HepG2 (cell line): ENCODE data around the gene FAM222A. TPM values are rescaled to one million over a fixed set of nuclear protein-coding genes. Genes with fewer than 3 reads are reported as not detected.

ENCODE experiments used
- FIP1L1 ChIP-seq: fragments of 200-400 bp; formaldehyde crosslinking; IDR thresholded peaks from 2 replicates; pipeline ENCODE4 v1.6.1; 2018; ENCODE audit warnings: low read depth, mild to moderate bottlenecking, low read length, moderate library complexity, borderline replicate concordance; ENCODE audit not compliant: insufficient read depth
- IRX3 ChIP-seq: sonication (generic); formaldehyde crosslinking; IDR thresholded peaks from 2 replicates; pipeline ENCODE4 v1.8.1; 2023; ENCODE audit warnings: mild to moderate bottlenecking, low read depth, missing genetic modification reagents, borderline replicate concordance
- MAFG ChIP-seq: sonication (generic); formaldehyde crosslinking; IDR thresholded peaks from 2 replicates; pipeline ENCODE4 v1.5.1; 2020; ENCODE audit warnings: mild to moderate bottlenecking, missing genetic modification reagents
- MED8 ChIP-seq: sonication (generic); formaldehyde crosslinking; IDR thresholded peaks from 2 replicates; pipeline ENCODE4 v1.8.1; 2023; ENCODE audit warnings: mild to moderate bottlenecking, missing genetic modification reagents; ENCODE audit not compliant: insufficient replicate concordance
- MLXIP ChIP-seq: sonication (generic); formaldehyde crosslinking; IDR thresholded peaks from 2 replicates; pipeline ENCODE4 v1.9.0; 2021; ENCODE audit warnings: missing genetic modification reagents, borderline replicate concordance
- NRL ChIP-seq: sonication (generic); formaldehyde crosslinking; IDR thresholded peaks from 2 replicates; pipeline ENCODE4 v1.5.0; 2020; ENCODE audit warnings: missing genetic modification reagents, mild to moderate bottlenecking, moderate library complexity, borderline replicate concordance
- RFXANK ChIP-seq: IDR thresholded peaks from 2 replicates; pipeline ENCODE4 v1.6.1; 2016
- SMARCC2 ChIP-seq: fragments of 450-650 bp; IDR thresholded peaks from 2 replicates; pipeline ENCODE4 v1.6.1; 2017; ENCODE audit warnings: antibody characterized with exemption, mild to moderate bottlenecking
- ZBTB1 ChIP-seq: sonication (generic); formaldehyde crosslinking; IDR thresholded peaks from 2 replicates; pipeline ENCODE4 v1.4.0; 2020; ENCODE audit warnings: missing genetic modification reagents, borderline replicate concordance
- ZFP1 ChIP-seq: IDR thresholded peaks from 2 replicates; pipeline ENCODE4 v1.6.1; 2016
- ZFP91 ChIP-seq: sonication (generic); formaldehyde crosslinking; IDR thresholded peaks from 2 replicates; pipeline ENCODE4 v1.9.0; 2022; ENCODE audit warnings: missing genetic modification reagents, mild to moderate bottlenecking, borderline replicate concordance
- ZNF547 ChIP-seq: sonication (generic); formaldehyde crosslinking; IDR thresholded peaks from 2 replicates; pipeline ENCODE4 v1.5.1; 2020; ENCODE audit warnings: mild to moderate bottlenecking, missing genetic modification reagents
- ZNF672 ChIP-seq: sonication (generic); formaldehyde crosslinking; IDR thresholded peaks from 2 replicates; pipeline ENCODE4 v1.8.1; 2022; ENCODE audit warnings: missing genetic modification reagents
- ZSCAN29 ChIP-seq: sonication (generic); formaldehyde crosslinking; conservative IDR thresholded peaks from 2 replicates; pipeline ENCODE4 v1.4.0; 2020; ENCODE audit warnings: mild to moderate bottlenecking, missing genetic modification reagents
- polyA plus RNA-seq, 8 experiments: library from polyadenylated mRNA; depleted of rRNA in 3 of 8; stranded (reverse) in 7 of 8; unstranded in 1 of 8; fragments of >200 nt; fragmentation: Illumina TruSeq in 4 of 8; extraction: Trizol in 4 of 8; gene quantifications; 2 replicates each; pipeline versions ENCODE4 v1.2.1 to v1.2.3, GENCODE V29; 2011 to 2016; ENCODE audit warnings: low read depth in 4 of 8, missing spikeins in 1 of 8, mixed read lengths in 1 of 8; ENCODE audit not compliant: insufficient read depth in 1 of 8
- total RNA-seq, 5 experiments: library from RNA; depleted of rRNA; stranded (reverse); fragments of >200 nt; fragmentation: Illumina TruSeq; extraction: Trizol; gene quantifications; 2 replicates each; pipeline ENCODE4 v1.2.3, GENCODE V29; 2016; ENCODE audit warnings: low read depth in 1 of 5
- TF ChIP-seq, protein P1 (sequence below): sonication (generic); formaldehyde crosslinking; conservative IDR thresholded peaks from 2 replicates; pipeline ENCODE4 v1.8.0; 2022; ENCODE audit warnings: missing genetic modification reagents
- TF ChIP-seq, protein P2 (sequence below): sonication (generic); formaldehyde crosslinking; IDR thresholded peaks from 2 replicates; pipeline ENCODE4 v1.4.0; 2020; ENCODE audit warnings: mild to moderate bottlenecking, missing genetic modification reagents
- TF ChIP-seq, protein P3 (sequence below): sonication (generic); formaldehyde crosslinking; IDR thresholded peaks from 2 replicates; pipeline ENCODE4 v1.4.0; 2020; ENCODE audit warnings: missing genetic modification reagents, borderline replicate concordance

Gene FAM222A
- total and polyA plus RNA-seq, 2 of the 13 experiments (the other 11 are each of a cell fraction or from before 2014, with no cell fraction given), result 2.7 to 9.6 TPM

- peak; percentile 48; the same call in 1 of the 2 replicates for TF ChIP-seq ZFP91 (CRISPR knock-in tag)
- TF ChIP-seq RFXANK (CRISPR knock-in tag), result no peak
- no peak for TF ChIP-seq FIP1L1
- no peak for TF ChIP-seq MLXIP (CRISPR knock-in tag)
- TF ChIP-seq IRX3, result no peak
- TF ChIP-seq MAFG (CRISPR knock-in tag), result no peak
- TF ChIP-seq NRL (CRISPR knock-in tag), result no peak
- no peak; the same call in 1 of the 2 replicates for TF ChIP-seq ZNF547
- no peak for TF ChIP-seq ZFP1 (CRISPR knock-in tag)
- TF ChIP-seq, protein P1, sequence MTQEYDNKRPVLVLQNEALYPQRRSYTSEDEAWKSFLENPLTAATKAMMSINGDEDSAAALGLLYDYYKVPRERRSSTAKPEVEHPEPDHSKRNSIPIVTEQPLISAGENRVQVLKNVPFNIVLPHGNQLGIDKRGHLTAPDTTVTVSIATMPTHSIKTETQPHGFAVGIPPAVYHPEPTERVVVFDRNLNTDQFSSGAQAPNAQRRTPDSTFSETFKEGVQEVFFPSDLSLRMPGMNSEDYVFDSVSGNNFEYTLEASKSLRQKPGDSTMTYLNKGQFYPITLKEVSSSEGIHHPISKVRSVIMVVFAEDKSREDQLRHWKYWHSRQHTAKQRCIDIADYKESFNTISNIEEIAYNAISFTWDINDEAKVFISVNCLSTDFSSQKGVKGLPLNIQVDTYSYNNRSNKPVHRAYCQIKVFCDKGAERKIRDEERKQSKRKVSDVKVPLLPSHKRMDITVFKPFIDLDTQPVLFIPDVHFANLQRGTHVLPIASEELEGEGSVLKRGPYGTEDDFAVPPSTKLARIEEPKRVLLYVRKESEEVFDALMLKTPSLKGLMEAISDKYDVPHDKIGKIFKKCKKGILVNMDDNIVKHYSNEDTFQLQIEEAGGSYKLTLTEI (CRISPR knock-in tag), result no peak
- TF ChIP-seq ZSCAN29 (CRISPR knock-in tag), result no peak
- no peak for TF ChIP-seq SMARCC2
- TF ChIP-seq ZNF672 (CRISPR knock-in tag), result no peak
- TF ChIP-seq, protein P2, sequence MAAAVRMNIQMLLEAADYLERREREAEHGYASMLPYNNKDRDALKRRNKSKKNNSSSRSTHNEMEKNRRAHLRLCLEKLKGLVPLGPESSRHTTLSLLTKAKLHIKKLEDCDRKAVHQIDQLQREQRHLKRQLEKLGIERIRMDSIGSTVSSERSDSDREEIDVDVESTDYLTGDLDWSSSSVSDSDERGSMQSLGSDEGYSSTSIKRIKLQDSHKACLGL, result no peak
- TF ChIP-seq MED8 (CRISPR knock-in tag), result no peak
- TF ChIP-seq, protein P3, sequence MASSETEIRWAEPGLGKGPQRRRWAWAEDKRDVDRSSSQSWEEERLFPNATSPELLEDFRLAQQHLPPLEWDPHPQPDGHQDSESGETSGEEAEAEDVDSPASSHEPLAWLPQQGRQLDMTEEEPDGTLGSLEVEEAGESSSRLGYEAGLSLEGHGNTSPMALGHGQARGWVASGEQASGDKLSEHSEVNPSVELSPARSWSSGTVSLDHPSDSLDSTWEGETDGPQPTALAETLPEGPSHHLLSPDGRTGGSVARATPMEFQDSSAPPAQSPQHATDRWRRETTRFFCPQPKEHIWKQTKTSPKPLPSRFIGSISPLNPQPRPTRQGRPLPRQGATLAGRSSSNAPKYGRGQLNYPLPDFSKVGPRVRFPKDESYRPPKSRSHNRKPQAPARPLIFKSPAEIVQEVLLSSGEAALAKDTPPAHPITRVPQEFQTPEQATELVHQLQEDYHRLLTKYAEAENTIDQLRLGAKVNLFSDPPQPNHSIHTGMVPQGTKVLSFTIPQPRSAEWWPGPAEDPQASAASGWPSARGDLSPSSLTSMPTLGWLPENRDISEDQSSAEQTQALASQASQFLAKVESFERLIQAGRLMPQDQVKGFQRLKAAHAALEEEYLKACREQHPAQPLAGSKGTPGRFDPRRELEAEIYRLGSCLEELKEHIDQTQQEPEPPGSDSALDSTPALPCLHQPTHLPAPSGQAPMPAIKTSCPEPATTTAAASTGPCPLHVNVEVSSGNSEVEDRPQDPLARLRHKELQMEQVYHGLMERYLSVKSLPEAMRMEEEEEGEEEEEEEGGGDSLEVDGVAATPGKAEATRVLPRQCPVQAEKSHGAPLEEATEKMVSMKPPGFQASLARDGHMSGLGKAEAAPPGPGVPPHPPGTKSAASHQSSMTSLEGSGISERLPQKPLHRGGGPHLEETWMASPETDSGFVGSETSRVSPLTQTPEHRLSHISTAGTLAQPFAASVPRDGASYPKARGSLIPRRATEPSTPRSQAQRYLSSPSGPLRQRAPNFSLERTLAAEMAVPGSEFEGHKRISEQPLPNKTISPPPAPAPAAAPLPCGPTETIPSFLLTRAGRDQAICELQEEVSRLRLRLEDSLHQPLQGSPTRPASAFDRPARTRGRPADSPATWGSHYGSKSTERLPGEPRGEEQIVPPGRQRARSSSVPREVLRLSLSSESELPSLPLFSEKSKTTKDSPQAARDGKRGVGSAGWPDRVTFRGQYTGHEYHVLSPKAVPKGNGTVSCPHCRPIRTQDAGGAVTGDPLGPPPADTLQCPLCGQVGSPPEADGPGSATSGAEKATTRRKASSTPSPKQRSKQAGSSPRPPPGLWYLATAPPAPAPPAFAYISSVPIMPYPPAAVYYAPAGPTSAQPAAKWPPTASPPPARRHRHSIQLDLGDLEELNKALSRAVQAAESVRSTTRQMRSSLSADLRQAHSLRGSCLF, result no peak
- no peak for TF ChIP-seq ZBTB1 (CRISPR knock-in tag)
These were observed 13.6 kb downstream of the FAM222A start (continued) for GRCh38 chr12:109727039-109727723.
